ENCODE results near the gene CAPRIN2. TPM values are rescaled to one million over a fixed set of nuclear protein-coding genes. Genes with fewer than 3 reads are reported as not detected.

The CAPRIN2 gene
- total RNA-seq, 1 experiment from 2014 or later: 123 TPM

DNA sequence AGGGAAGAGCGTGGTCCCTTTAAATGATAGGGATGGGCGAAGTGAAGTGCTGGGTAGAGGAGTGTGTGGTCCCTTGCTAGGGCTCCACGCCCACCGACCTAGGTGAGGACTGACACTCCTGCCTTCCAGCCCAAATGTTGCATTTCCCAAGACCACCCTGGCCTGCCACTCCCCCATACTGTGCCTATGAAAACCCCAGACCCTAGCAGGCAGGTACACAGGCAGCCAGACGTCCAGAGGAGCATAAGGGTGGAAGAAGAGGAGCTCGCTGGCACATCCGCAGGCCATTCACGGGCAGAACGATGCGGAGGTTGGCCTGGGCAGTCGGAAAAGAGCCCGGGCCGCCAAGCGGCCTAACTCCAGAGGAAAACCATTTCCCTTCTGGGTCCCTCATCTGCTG, 58.3 kb downstream of the CAPRIN2 start:
- H3K9ac ChIP-seq (ENCODE audit: extremely low read depth, insufficient read length, low read length): no peak overlapping the region
- no peak overlapping the region for H2BK20ac ChIP-seq (ENCODE audit: low read depth, low read length, poor library complexity, severe bottlenecking)
- Mint-ChIP-seq H3K27ac (no peak overlapping the region; a peak in 1 of 7 replicates), H3K4me1 (peaks cover 26 to 31% of the 10 kb centered on the region in 2 experiments), H3K9me3 (no peaks in the 10 kb centered on the region), H3K27me3 (ENCODE audit: low read depth) (no peaks in the 10 kb centered on the region), H3K36me3 (ENCODE audit: insufficient read depth in 1 of 3, low read depth in 3 of 3) (no peaks in the 10 kb centered on the region), H3K4me3 (peak overlapping the region; percentile 89 to 93)
- no peak overlapping the region for H2BK5ac ChIP-seq (ENCODE audit: insufficient read length, low read length)
- H3T11ph ChIP-seq (ENCODE audit: low read length): no peak overlapping the region
- H3K9me3 ChIP-seq (ENCODE audit: control insufficient read depth, low read depth, low read length): no peaks in the 10 kb centered on the region
- H4K20me1 ChIP-seq (ENCODE audit: control insufficient read depth, insufficient read depth, insufficient read length): no peaks in the 10 kb centered on the region
- no peaks in the 10 kb centered on the region for H3K79me1 ChIP-seq (ENCODE audit: insufficient read depth, low read depth, low read length, poor library complexity, severe bottlenecking)
- TF ChIP-seq, protein P1, sequence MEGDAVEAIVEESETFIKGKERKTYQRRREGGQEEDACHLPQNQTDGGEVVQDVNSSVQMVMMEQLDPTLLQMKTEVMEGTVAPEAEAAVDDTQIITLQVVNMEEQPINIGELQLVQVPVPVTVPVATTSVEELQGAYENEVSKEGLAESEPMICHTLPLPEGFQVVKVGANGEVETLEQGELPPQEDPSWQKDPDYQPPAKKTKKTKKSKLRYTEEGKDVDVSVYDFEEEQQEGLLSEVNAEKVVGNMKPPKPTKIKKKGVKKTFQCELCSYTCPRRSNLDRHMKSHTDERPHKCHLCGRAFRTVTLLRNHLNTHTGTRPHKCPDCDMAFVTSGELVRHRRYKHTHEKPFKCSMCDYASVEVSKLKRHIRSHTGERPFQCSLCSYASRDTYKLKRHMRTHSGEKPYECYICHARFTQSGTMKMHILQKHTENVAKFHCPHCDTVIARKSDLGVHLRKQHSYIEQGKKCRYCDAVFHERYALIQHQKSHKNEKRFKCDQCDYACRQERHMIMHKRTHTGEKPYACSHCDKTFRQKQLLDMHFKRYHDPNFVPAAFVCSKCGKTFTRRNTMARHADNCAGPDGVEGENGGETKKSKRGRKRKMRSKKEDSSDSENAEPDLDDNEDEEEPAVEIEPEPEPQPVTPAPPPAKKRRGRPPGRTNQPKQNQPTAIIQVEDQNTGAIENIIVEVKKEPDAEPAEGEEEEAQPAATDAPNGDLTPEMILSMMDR (conservative IDR thresholded peaks at IDR 0.05): no peak
- H3K23me2 ChIP-seq (ENCODE audit: insufficient read length, low read depth, low read length, poor library complexity, severe bottlenecking): peaks cover 10% of the 10 kb centered on the region
- no peak overlapping the region for H2BK15ac ChIP-seq (ENCODE audit: low read depth, low read length)
- no peak overlapping the region for H3K14ac ChIP-seq (ENCODE audit: insufficient read depth, low read length)
- no peak overlapping the region for H2BK120ac ChIP-seq (ENCODE audit: low read depth, low read length, poor library complexity, severe bottlenecking)
- H2AFZ ChIP-seq (ENCODE audit: low read length): no peak overlapping the region
- no peak overlapping the region for H3K56ac ChIP-seq (ENCODE audit: insufficient read length, low read depth, low read length)
- H3K79me2 ChIP-seq (ENCODE audit: insufficient read depth, low read length): peaks cover 2% of the 10 kb centered on the region; the same call in 1 of the 2 replicates
- no peaks in the 10 kb centered on the region for H3K4me1 ChIP-seq (ENCODE audit: insufficient read depth, low read length)
- H3K4me2 ChIP-seq (ENCODE audit: insufficient read depth, insufficient read length, low read length): peak overlapping the region; percentile 77
- H3K23ac ChIP-seq (ENCODE audit: insufficient read length, low read depth, low read length): no peak overlapping the region
- WGBS (ENCODE audit: extremely low coverage, insufficient read length, low lambda C conversion rate): no CpG with 5 or more reads among the region's 14 CpGs
- H2BK12ac ChIP-seq (ENCODE audit: insufficient read length, low read depth, low read length): no peak overlapping the region
- H4K5ac ChIP-seq (ENCODE audit: insufficient read length, low read depth, low read length): no peak overlapping the region
- no peak overlapping the region for H4K8ac ChIP-seq (replicated peaks; ENCODE audit: insufficient read length, low read depth, low read length)
- H3K18ac ChIP-seq (ENCODE audit: insufficient read length, low read depth, low read length): no peak overlapping the region
- H2AK5ac ChIP-seq (ENCODE audit: insufficient read length, low read length): no peak overlapping the region
- no peaks in the 10 kb centered on the region for H3K27me3 ChIP-seq (ENCODE audit: insufficient read depth, low read length)
- H3K27ac ChIP-seq (ENCODE audit: insufficient read length, low read depth, low read length): no peak overlapping the region
- no peak overlapping the region for H4K91ac ChIP-seq (ENCODE audit: insufficient read length, low read depth, low read length)
- no peak overlapping the region for H3K4ac ChIP-seq (ENCODE audit: low read depth, low read length)
- DNase-seq: peak; percentile 61

Data from H9 (cell line).